Right lobe of liver (tissue), 4 donors: ENCODE data around the gene KRTAP12-4.

ENCODE experiments used
- CTCF ChIP-seq, 4 donors: fragments of 200-600 bp in 3 of 4; fragments of 450-650 bp in 1 of 4; IDR thresholded peaks; one replicate each; pipeline versions ENCODE4 v1.5.1 to v1.8.0; 2016 to 2022; ENCODE audit warnings: antibody characterized with exemption in 4 of 4, mild to moderate bottlenecking in 2 of 4
- POLR2A ChIP-seq: fragments of 450-650 bp; IDR thresholded peaks from one replicate; pipeline ENCODE4 v1.6.1; 2017; ENCODE audit warnings: antibody characterized with exemption, mild to moderate bottlenecking
- donor health status: DM: no; HTN: no; CAD: no.
- donor health status: DM: no; HTN: no; CAD: no.
- donor health status: DM: no; HTN: yes; CAD: no.

GRCh38 chr21:44628707-44629391, 25.6 kb downstream of the KRTAP12-4 start:
- no peak for TF ChIP-seq CTCF (IDR thresholded peaks at IDR 0.05)
- TF ChIP-seq POLR2A, result no peak
